Left colon (tissue), 2 donors: ENCODE measurements around the gene PDS5A. TPM values are rescaled to one million over a fixed set of nuclear protein-coding genes. Genes with fewer than 3 reads are reported as not detected.
"Not testable (repeated sequence)": the region's sequence is repeated elsewhere in the genome, so short reads cannot be mapped to it uniquely, and the experiment has no call there.

ENCODE experiments used
- ATAC-seq: fragments of 200-7000 bp; cut with Tn5 transposase; one replicate; pipeline ENCODE4 v1.9.1; 2020; ENCODE audit warnings: mild to moderate bottlenecking, moderate library complexity
- DNase-seq, 2 donors: peaks; one replicate each; pipeline ENCODE4 v3.0.0-alpha.2; 2020
- intact Hi-C, 2 donors: fragments of 100-400 bp; cut with DNase I in 1 of 2; cut with micrococcal nuclease in 1 of 2; formaldehyde crosslinking; loops; one replicate each; pipeline versions ENCODE4 v1.11.2 to v1.14.0; 2022; cut with DNase I, micrococcal nuclease
- total RNA-seq, 2 donors: library from RNA; stranded (reverse); fragmentation: NEBNext Ultra II Directional; extraction: Animal tissue kit (Norgen Biotek cat#: 25700); gene quantifications; one replicate each; pipeline ENCODE4 v1.2.1, GENCODE V29; 2021
- donor health status: DM: no; HTN: no; CAD: no.
- donor health status: DM: yes; HTN: yes; CAD: no.

Gene PDS5A
- total RNA-seq, 2 donors from 2014 or later: 56.3 to 59.8 TPM

DNA sequence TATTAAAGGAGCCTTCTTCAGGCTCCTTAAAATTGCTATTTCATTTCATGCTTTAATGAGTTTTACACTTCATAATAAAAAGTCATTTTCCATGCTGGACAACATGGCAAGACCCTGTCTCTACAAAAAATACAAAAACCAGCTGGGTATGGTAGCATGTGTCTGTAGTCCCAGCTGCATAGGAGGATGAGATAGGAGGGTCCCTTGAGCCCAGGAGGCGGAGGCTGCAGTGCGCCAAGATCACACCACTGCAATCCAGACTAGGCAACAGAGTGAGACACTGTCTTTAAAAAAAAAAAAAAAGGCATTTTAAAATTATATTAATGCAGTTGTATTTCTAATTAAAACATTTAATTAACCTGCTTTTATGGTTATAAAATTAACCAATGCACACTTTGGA is 49.2 kb downstream of the PDS5A start:
- DNase-seq (no peak), ATAC-seq (no peak)
- intact Hi-C loops: no loop called here

- intact Hi-C loops: no loop called here
- DNase-seq: no peak
- no peak for ATAC-seq
These were observed 53.7 kb downstream of the PDS5A start for GRCh38 chr4:39924014-39924413.

GRCh38 chr4:39922399-39922798 is 55.3 kb downstream of the PDS5A start:
- intact Hi-C loops: no loop called here
- peak; percentile 94 for ATAC-seq
- DNase-seq: no peak

DNA sequence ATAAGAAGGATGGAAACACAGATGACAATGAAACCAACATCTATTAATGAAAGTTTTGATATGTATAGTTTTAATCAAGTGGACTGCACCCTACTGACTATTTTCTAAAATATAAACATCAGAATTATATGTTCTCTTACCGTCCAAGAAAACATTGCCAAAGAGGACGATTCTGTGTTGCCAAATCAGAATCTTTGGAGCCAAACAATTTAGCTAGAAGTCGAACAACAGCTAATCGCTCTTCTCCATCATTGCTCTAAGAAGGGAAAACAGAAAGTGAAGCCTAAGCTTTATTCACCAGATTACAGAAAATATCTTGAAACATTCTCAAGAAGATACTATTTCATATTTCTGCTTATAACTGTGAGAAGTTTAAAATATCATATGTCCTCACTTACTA is 64.2 kb downstream of the PDS5A start:
- DNase-seq (no peak), ATAC-seq (no peak)
- intact Hi-C loops: no loop called here

- DNase-seq: no peak
- ATAC-seq: no peak
- intact Hi-C loops: no loop called here
These were observed 67.6 kb downstream of the PDS5A start for GRCh38 chr4:39910064-39910463.

GRCh38 chr4:39908284-39908683 is 69.4 kb downstream of the PDS5A start:
- DNase-seq (no peak), ATAC-seq (no peak)
- intact Hi-C loops: no loop called here

- intact Hi-C loops: no loop called here
- ATAC-seq (no peak), DNase-seq (no peak)
These were observed 72.1 kb downstream of the PDS5A start for GRCh38 chr4:39905656-39906055.

DNA sequence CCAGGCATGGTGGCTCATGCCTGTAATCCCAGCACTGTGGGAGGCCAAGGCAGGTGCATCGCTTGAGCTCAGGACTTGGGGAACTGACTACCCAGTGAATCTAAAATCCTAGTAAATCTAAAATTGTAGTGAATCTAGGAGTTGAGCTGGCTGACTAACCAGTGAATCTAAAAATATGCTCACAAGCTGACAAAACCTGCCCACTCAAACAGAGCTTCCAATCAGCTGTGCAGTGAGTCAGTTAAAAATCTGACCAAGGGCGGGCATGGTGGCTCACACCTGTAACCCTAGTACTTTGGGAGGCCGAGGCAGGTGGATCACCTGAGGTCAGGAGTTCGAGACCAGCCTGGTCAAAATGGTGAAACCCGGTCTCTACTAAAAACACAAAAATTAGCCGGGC is 72.7 kb downstream of the PDS5A start:
- intact Hi-C loops, DNase-seq, ATAC-seq: not testable (repeated sequence)

GRCh38 chr4:39900966-39901365 is 76.7 kb downstream of the PDS5A start:
- DNase-seq: no peak
- intact Hi-C loops: no loop called here
- ATAC-seq: no peak

DNA sequence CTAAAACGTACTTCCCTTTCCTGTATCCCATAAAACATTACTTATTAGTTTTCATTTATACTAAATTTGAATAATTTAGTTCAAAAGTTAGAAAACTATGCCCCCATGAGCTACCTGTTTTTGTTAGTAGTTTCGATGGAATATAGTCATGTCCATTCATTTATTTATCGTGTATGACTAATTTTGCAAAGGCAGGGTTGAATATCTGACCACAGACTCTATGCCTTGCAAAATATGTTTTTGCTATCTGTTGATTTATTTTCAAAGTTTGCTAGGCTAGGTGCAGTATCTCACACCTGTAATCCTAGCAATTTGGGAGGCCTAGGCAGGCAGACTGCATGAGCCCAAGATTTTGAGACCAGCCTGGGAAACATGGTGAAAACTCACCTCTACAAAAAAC is 78.4 kb downstream of the PDS5A start:
- intact Hi-C loops: no loop called here
- DNase-seq: no peak
- ATAC-seq: no peak

DNA sequence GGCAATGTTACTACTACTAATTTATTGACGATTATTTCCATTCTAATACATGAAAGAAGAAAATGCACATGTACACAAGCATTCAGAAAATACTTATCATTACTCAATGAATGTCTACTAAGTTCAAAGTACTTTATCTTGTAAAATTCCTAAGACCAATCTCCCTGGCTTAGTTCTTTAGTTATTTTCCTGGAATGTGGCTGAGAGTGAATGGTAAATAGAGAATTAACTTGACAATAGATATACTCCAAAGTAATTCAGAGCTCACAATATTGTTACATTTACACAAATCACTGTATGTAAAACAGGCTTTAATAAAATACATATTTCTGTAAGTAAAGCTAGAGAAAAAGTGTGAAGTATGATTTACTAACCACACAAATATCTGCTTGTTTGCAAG is 79.7 kb downstream of the PDS5A start:
- no peak for ATAC-seq
- DNase-seq: no peak
- intact Hi-C loops: no loop called here

DNA sequence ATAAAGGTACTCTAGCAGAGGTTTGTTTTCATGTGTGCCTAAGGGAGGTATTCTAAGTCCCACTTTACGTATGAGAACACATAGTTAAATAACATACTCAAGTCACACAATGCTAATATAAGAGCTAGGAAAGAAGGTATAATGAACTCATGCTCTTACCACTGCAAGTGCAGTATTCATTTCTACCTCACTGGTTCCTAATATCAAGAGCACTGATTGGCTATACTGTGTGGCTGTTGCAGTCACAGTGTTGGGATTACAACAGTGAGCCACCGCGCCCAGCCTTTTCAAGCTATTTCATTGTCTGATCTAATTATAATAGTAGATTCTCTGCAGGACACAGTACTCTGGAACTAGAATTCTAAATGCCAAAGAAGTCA is 84.0 kb downstream of the PDS5A start:
- no peak for ATAC-seq
- no peak for DNase-seq
- intact Hi-C loops: no loop called here

DNA sequence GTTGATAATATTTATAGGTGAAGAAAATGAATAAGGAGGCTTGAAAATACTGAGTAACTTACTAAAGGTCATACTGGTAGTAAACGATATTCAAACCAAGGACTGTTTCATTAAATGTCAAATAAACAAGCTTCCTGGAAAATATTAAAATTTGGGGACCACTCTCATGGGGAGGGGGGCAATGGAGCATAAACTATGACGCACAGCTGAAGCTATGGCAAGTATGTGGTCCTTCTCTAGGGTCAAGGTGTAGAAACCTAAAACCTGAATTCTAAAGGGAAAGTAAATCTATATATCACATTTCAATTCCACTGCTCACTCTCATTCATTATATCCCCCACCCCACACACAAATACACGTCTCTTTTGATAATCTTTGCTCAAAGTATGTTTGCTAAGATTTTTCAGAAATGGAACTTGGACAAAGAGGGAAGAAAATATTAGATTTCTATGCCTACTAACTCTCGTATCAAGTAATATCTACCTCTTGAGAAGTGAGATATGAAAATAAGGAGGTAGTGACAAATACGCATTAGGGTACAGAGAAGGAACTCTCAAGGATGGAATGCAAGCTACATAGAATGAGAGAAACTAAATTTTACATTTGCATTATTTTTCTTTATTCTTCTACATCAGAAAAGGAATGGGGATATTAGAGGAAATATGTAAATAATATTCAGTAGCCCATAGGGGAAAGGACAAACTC is 84.6 kb downstream of the PDS5A start:
- intact Hi-C loops: no loop called here
- DNase-seq (no peak), ATAC-seq (no peak)

- intact Hi-C loops: no loop called here
- ATAC-seq (no peak), DNase-seq (no peak)
These were observed 88.5 kb downstream of the PDS5A start for GRCh38 chr4:39889226-39889625.

DNA sequence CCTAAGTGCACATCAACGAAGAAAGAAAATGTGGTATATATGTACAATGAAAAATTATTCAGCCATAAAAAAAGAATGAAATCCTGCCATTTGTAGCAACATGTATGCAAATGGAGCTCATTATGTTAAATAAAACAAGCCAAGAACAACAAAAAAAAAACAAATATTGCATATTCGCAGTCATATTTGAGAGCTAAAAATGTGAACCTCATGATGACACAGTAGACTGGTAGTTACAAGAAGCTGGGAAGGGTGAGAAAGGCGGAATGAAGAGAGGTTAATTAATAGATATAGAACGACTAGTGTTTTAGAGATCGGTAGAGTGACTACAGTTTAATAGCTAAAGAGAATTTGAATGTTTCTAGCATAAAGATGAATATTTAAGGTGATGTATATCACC is 89.2 kb downstream of the PDS5A start:
- ATAC-seq (no peak), DNase-seq (no peak)
- intact Hi-C loops: no loop called here

DNA sequence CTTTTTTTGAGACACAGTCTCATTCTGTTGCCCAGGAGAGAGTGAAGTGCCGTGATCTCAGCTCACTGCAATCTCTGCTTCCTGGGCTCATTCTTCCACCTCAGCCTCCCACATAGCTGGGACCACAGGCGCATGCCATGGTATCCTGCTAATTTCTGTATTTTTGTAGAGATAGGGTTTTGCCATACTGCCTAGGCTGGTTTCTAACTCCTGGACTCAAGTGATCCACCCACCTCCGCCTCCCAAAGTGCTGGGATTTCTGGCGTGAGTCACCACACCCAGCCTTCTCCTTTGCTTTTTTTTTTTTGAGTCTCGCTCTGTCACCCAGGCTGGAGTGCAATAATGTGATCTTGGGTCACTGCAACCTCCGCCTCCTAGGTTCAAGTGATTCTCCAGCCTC is 94.1 kb downstream of the PDS5A start:
- DNase-seq (no peak), ATAC-seq (no peak)
- intact Hi-C loops: no loop called here

GRCh38 chr4:39881789-39882188 is 95.9 kb downstream of the PDS5A start:
- intact Hi-C loops: no loop called here
- DNase-seq: no peak
- ATAC-seq: no peak

- intact Hi-C loops: no loop called here
- DNase-seq (no peak), ATAC-seq (no peak)
These were observed 99.7 kb downstream of the PDS5A start for GRCh38 chr4:39877971-39878370.

GRCh38 chr4:39873823-39874222 is 103.9 kb downstream of the PDS5A start:
- DNase-seq (no peak), ATAC-seq (no peak)
- intact Hi-C loops: no loop called here

GRCh38 chr4:39865280-39865679 is 112.4 kb downstream of the PDS5A start:
- intact Hi-C loops: no loop called here

DNA sequence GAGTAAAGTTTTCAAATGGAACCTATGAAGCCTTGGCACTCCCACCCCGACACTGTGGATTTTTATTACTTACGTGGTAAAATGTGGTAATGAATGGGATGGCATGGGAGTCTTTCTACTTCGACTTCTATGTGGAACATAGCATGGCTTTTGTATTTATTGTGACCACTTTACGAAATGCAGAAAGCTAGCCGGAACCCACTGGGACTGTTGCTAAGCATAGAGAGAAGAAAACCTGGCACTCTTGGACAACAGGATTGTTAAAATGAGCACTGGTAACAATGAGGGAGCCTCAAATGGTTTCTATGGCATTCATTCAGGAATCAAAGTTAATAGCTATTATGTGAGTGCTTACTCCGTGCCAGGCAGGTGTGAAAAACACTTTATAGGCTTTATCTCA is 113.3 kb downstream of the PDS5A start:
- intact Hi-C loops: no loop called here
- ATAC-seq (no peak), DNase-seq (no peak)

More at GRCh38 chr4:39865280-39865679, 112.4 kb downstream of the PDS5A start:
- DNase-seq (no peak), ATAC-seq (no peak)
